ENCODE results near the gene CCDC71L.
"Not testable (repeated sequence)": the region's sequence is repeated elsewhere in the genome, so short reads cannot be mapped to it uniquely, and the experiment has no call there.

Gene CCDC71L

GRCh38 chr7:106660862-106661720, at the start of gene CCDC71L:
TSS of gene CCDC71L (minus strand) at chr7:106661158. CDS start at chr7:106660896, 262 bp downstream.
- DNase-seq: peak; percentile 96 to 97

GRCh38 chr7:106709604-106710003, 48.6 kb upstream of the CCDC71L start:
- DNase-seq: not testable (repeated sequence)

GRCh38 chr7:106704000-106704840, 43.3 kb upstream of the CCDC71L start:
- no peak for DNase-seq

GRCh38 chr7:106693677-106694353, 32.9 kb upstream of the CCDC71L start:
- DNase-seq: no peak

GRCh38 chr7:106692450-106693051, 31.6 kb upstream of the CCDC71L start:
- no peak for DNase-seq

GRCh38 chr7:106688161-106688560, 27.2 kb upstream of the CCDC71L start:
- DNase-seq: not testable (repeated sequence)

GRCh38 chr7:106683941-106684340, 23.0 kb upstream of the CCDC71L start:
- DNase-seq: no peak

GRCh38 chr7:106681815-106682495, 21.0 kb upstream of the CCDC71L start:
- DNase-seq: no peak

GRCh38 chr7:106679153-106679931, 18.4 kb upstream of the CCDC71L start:
- DNase-seq: no peak

- no peak for DNase-seq
Measured at GRCh38 chr7:106678795-106679152, 17.8 kb upstream of the CCDC71L start.

- not testable (repeated sequence) for DNase-seq
Measured at GRCh38 chr7:106676506-106676905, 15.5 kb upstream of the CCDC71L start.

- not testable (repeated sequence) for DNase-seq
Measured at GRCh38 chr7:106673688-106674087, 12.7 kb upstream of the CCDC71L start.

GRCh38 chr7:106671930-106672329, 11.0 kb upstream of the CCDC71L start:
- not testable (repeated sequence) for DNase-seq

GRCh38 chr7:106671160-106671559, 10.2 kb upstream of the CCDC71L start:
- no peak for DNase-seq

GRCh38 chr7:106668861-106669524, 8.0 kb upstream of the CCDC71L start:
- no peak for DNase-seq

GRCh38 chr7:106666353-106666752, 5.4 kb upstream of the CCDC71L start:
- DNase-seq: no peak

GRCh38 chr7:106664343-106664742, 3.4 kb upstream of the CCDC71L start:
- DNase-seq: no peak

- peak; percentile 70 to 73 for DNase-seq
Measured at GRCh38 chr7:106659963-106660861, 746 bp downstream of the CCDC71L start.

GRCh38 chr7:106659166-106659962, 1.6 kb downstream of the CCDC71L start:
- no peak for DNase-seq

All from NCI-H2081 (cell line).